ENCODE measurements around the gene CLDN15.

The CLDN15 gene

GRCh38 chr7:101220295-101220694 is 17.3 kb downstream of the CLDN15 start:
- no peak for DNase-seq (ENCODE audit: low read depth)
- no peak overlapping the region for H3K4me3 ChIP-seq (ENCODE audit: control insufficient read depth, low read depth, low read length)
- TF ChIP-seq CTCF (IDR thresholded peaks at IDR 0.05; ENCODE audit: control insufficient read depth, insufficient read depth, low read depth, low read length, missing control alignments): no peak

- no peak for TF ChIP-seq CTCF (IDR thresholded peaks at IDR 0.05; ENCODE audit: control insufficient read depth, insufficient read depth, low read depth, low read length, missing control alignments)
- no peak for DNase-seq (ENCODE audit: low read depth)
- H3K4me3 ChIP-seq (ENCODE audit: control insufficient read depth, low read depth, low read length): peak overlapping the region; percentile 96
These were observed 19.1 kb downstream of the CLDN15 start for GRCh38 chr7:101218236-101219125.

- peak within 1 kb of the TSS; percentile 96 for H3K4me3 ChIP-seq (ENCODE audit: control insufficient read depth, low read depth, low read length)
- DNase-seq (ENCODE audit: low read depth): peak; percentile 93
- no peak for TF ChIP-seq CTCF (IDR thresholded peaks at IDR 0.05; ENCODE audit: control insufficient read depth, insufficient read depth, low read depth, low read length, missing control alignments)
These were observed 20.0 kb downstream of the CLDN15 start, which contains the start of the genes PLOD3 and ZNHIT1 for GRCh38 chr7:101217388-101218235. Gene PLOD3, minus strand, starts transcription at chr7:101217581. Its CDS starts 307 bp downstream, at chr7:101217274. Gene ZNHIT1, plus strand, starts transcription at chr7:101218165. Its CDS starts 31 bp downstream, at chr7:101218196.

GRCh38 chr7:101216860-101217387 is 20.7 kb downstream of the CLDN15 start:
- H3K4me3 ChIP-seq (ENCODE audit: control insufficient read depth, low read depth, low read length): peak overlapping the region; percentile 96
- no peak for DNase-seq (ENCODE audit: low read depth)
- TF ChIP-seq CTCF (IDR thresholded peaks at IDR 0.05; ENCODE audit: control insufficient read depth, insufficient read depth, low read depth, low read length, missing control alignments): peak; percentile 2

GRCh38 chr7:101216001-101216859 is 21.4 kb downstream of the CLDN15 start:
- H3K4me3 ChIP-seq (ENCODE audit: control insufficient read depth, low read depth, low read length): peak overlapping the region; percentile 96
- DNase-seq (ENCODE audit: low read depth): no peak
- no peak for TF ChIP-seq CTCF (IDR thresholded peaks at IDR 0.05; ENCODE audit: control insufficient read depth, insufficient read depth, low read depth, low read length, missing control alignments)

Data from AG09309 (cell line).